HEK293 (cell line): ENCODE results near the gene PTPN3.

ENCODE experiments used
- CTCF ChIA-PET: fragments of 350-600 bp; formaldehyde crosslinking; extraction: SDS; loops from one replicate; lab custom pipeline; 2021; ENCODE audit warnings: antibody characterized with exemption; lab: Yijun Ruan, JAX
- POLR2A ChIA-PET: fragments of 300-600 bp; formaldehyde crosslinking; extraction: SDS; loops from one replicate; lab custom pipeline; 2020; ENCODE audit warnings: antibody characterized with exemption, inconsistent platforms; lab: Yijun Ruan, JAX
- H3K27ac ChIP-seq: fragments of 200-500 bp; sonication (Bioruptor generic); 2 replicates; pipeline ENCODE4 v1.5.1; 2014; ENCODE audit warnings: low read depth, low read length, control low read depth, inconsistent platforms; ENCODE audit errors: extremely low read depth
- H3K36me3 ChIP-seq, 2 experiments: fragments of 200-500 bp in 1 of 2; sonication (Bioruptor generic) in 1 of 2; 1 replicate in 1 of 2; 2 replicates in 1 of 2; pipeline ENCODE4 v1.5.1; 2014 to 2017; ENCODE audit warnings: inconsistent platforms in 2 of 2, low read length in 2 of 2; ENCODE audit not compliant: control insufficient read depth in 2 of 2, insufficient read depth in 1 of 2
- H3K4me1 ChIP-seq: fragments of 200-500 bp; sonication (Bioruptor generic); 2 replicates; pipeline ENCODE4 v1.5.1; 2014; ENCODE audit warnings: mild to moderate bottlenecking, low read length, inconsistent platforms; ENCODE audit not compliant: control insufficient read depth, insufficient read depth
- H3K4me3 ChIP-seq: 2 replicates; pipeline ENCODE4 v1.5.1; 2011; ENCODE audit warnings: low read depth, mild to moderate bottlenecking, control low read depth, low read length, moderate library complexity
- H3K9me3 ChIP-seq: fragments of 200-500 bp; sonication (Bioruptor generic); 2 replicates; pipeline ENCODE4 v1.5.1; 2014; ENCODE audit warnings: low read depth, low read length, inconsistent platforms; ENCODE audit not compliant: control insufficient read depth, insufficient read depth
- BCL11B ChIP-seq: fragments of 450-650 bp; formaldehyde crosslinking; IDR thresholded peaks from 2 replicates; pipeline ENCODE4 v1.5.1; 2016; ENCODE audit warnings: low read depth, missing biosample characterization, missing genetic modification characterization
- GFI1B ChIP-seq: fragments of 450-650 bp; formaldehyde crosslinking; IDR thresholded peaks from 2 replicates; pipeline ENCODE4 v1.5.1; 2016; ENCODE audit warnings: missing biosample characterization, missing genetic modification characterization
- GLIS2 ChIP-seq: fragments of 450-650 bp; formaldehyde crosslinking; IDR thresholded peaks from 2 replicates; pipeline ENCODE4 v1.5.1; 2016; ENCODE audit warnings: missing biosample characterization, missing genetic modification characterization
- KLF1 ChIP-seq: fragments of 450-650 bp; formaldehyde crosslinking; IDR thresholded peaks from 2 replicates; pipeline ENCODE4 v1.5.1; 2016; ENCODE audit warnings: missing biosample characterization, missing genetic modification characterization
- PRDM1 ChIP-seq: fragments of 450-650 bp; formaldehyde crosslinking; IDR thresholded peaks from 2 replicates; pipeline ENCODE4; 2016; ENCODE audit warnings: missing biosample characterization, missing genetic modification characterization
- TCF7L2 ChIP-seq: IDR thresholded peaks from 2 replicates; pipeline ENCODE4 v1.6.1; 2011; ENCODE audit warnings: low read depth, mild to moderate bottlenecking, inconsistent platforms, low read length, moderate library complexity, borderline replicate concordance
- TRIM28 ChIP-seq: IDR thresholded peaks from 2 replicates; pipeline ENCODE4 v1.6.1; 2011; ENCODE audit warnings: low read length, control low read depth, borderline replicate concordance
- ZBTB11 ChIP-seq: fragments of 450-650 bp; formaldehyde crosslinking; conservative IDR thresholded peaks from 2 replicates; pipeline ENCODE4 v1.5.1; 2016; ENCODE audit warnings: low read depth, missing biosample characterization, missing genetic modification characterization
- ZBTB17 ChIP-seq: fragments of 450-650 bp; formaldehyde crosslinking; IDR thresholded peaks from 2 replicates; pipeline ENCODE4 v1.5.1; 2016; ENCODE audit warnings: missing biosample characterization, missing genetic modification characterization
- ZFHX2 ChIP-seq: fragments of 450-650 bp; formaldehyde crosslinking; conservative IDR thresholded peaks from 2 replicates; pipeline ENCODE4 v1.5.1; 2016; ENCODE audit warnings: missing biosample characterization, missing genetic modification characterization
- ZFP37 ChIP-seq: fragments of 450-650 bp; formaldehyde crosslinking; IDR thresholded peaks from 2 replicates; pipeline ENCODE4 v1.5.1; 2016; ENCODE audit warnings: missing biosample characterization, missing genetic modification characterization
- ZNF133 ChIP-seq: fragments of 450-650 bp; formaldehyde crosslinking; IDR thresholded peaks from 2 replicates; pipeline ENCODE4 v1.5.1; 2016; ENCODE audit warnings: missing biosample characterization, missing genetic modification characterization
- ZNF146 ChIP-seq: fragments of 450-650 bp; formaldehyde crosslinking; IDR thresholded peaks from 2 replicates; pipeline ENCODE4 v1.5.1; 2016; ENCODE audit warnings: missing biosample characterization, missing genetic modification characterization
- ZNF18 ChIP-seq: fragments of 450-650 bp; formaldehyde crosslinking; IDR thresholded peaks from 2 replicates; pipeline ENCODE4 v1.5.1; 2016; ENCODE audit warnings: missing biosample characterization, missing genetic modification characterization
- ZNF202 ChIP-seq: fragments of 450-650 bp; formaldehyde crosslinking; IDR thresholded peaks from 2 replicates; pipeline ENCODE4 v1.5.1; 2016; ENCODE audit warnings: missing biosample characterization, missing genetic modification characterization, borderline replicate concordance
- ZNF335 ChIP-seq: fragments of 450-650 bp; formaldehyde crosslinking; conservative IDR thresholded peaks from 2 replicates; pipeline ENCODE4 v1.5.1; 2016; ENCODE audit warnings: missing biosample characterization, missing genetic modification characterization
- ZNF501 ChIP-seq: fragments of 450-650 bp; formaldehyde crosslinking; IDR thresholded peaks from 2 replicates; pipeline ENCODE4 v1.5.1; 2016; ENCODE audit warnings: missing biosample characterization, missing genetic modification characterization
- ZNF521 ChIP-seq: fragments of 450-650 bp; formaldehyde crosslinking; IDR thresholded peaks from 2 replicates; pipeline ENCODE4 v1.5.1; 2017; ENCODE audit warnings: missing biosample characterization, mild to moderate bottlenecking, missing genetic modification characterization
- ZNF544 ChIP-seq: fragments of 450-650 bp; formaldehyde crosslinking; IDR thresholded peaks from 2 replicates; pipeline ENCODE4 v1.5.0; 2017; ENCODE audit warnings: missing biosample characterization, missing genetic modification characterization
- ZNF548 ChIP-seq: fragments of 450-650 bp; formaldehyde crosslinking; IDR thresholded peaks from 2 replicates; pipeline ENCODE4 v1.5.1; 2016; ENCODE audit warnings: missing biosample characterization, missing genetic modification characterization
- ZNF585B ChIP-seq: fragments of 450-650 bp; formaldehyde crosslinking; IDR thresholded peaks from 2 replicates; pipeline ENCODE4 v1.5.1; 2016; ENCODE audit warnings: missing biosample characterization, missing genetic modification characterization
- ZNF600 ChIP-seq: fragments of 450-650 bp; formaldehyde crosslinking; IDR thresholded peaks from 2 replicates; pipeline ENCODE4 v1.5.1; 2016; ENCODE audit warnings: missing biosample characterization, missing genetic modification characterization
- ZNF621 ChIP-seq: fragments of 450-650 bp; formaldehyde crosslinking; IDR thresholded peaks from 2 replicates; pipeline ENCODE4 v1.5.1; 2017; ENCODE audit warnings: missing biosample characterization, missing genetic modification characterization
- ZNF747 ChIP-seq: fragments of 450-650 bp; formaldehyde crosslinking; IDR thresholded peaks from 2 replicates; pipeline ENCODE4 v1.5.1; 2016; ENCODE audit warnings: missing biosample characterization, missing genetic modification characterization
- ZNF776 ChIP-seq: fragments of 450-650 bp; formaldehyde crosslinking; IDR thresholded peaks from 2 replicates; pipeline ENCODE4 v1.5.0; 2017; ENCODE audit warnings: missing biosample characterization, missing genetic modification characterization, borderline replicate concordance
- ZNF791 ChIP-seq: fragments of 450-650 bp; formaldehyde crosslinking; IDR thresholded peaks from 2 replicates; pipeline ENCODE4 v1.5.1; 2016; ENCODE audit warnings: missing biosample characterization, missing genetic modification characterization

The PTPN3 gene

DNA sequence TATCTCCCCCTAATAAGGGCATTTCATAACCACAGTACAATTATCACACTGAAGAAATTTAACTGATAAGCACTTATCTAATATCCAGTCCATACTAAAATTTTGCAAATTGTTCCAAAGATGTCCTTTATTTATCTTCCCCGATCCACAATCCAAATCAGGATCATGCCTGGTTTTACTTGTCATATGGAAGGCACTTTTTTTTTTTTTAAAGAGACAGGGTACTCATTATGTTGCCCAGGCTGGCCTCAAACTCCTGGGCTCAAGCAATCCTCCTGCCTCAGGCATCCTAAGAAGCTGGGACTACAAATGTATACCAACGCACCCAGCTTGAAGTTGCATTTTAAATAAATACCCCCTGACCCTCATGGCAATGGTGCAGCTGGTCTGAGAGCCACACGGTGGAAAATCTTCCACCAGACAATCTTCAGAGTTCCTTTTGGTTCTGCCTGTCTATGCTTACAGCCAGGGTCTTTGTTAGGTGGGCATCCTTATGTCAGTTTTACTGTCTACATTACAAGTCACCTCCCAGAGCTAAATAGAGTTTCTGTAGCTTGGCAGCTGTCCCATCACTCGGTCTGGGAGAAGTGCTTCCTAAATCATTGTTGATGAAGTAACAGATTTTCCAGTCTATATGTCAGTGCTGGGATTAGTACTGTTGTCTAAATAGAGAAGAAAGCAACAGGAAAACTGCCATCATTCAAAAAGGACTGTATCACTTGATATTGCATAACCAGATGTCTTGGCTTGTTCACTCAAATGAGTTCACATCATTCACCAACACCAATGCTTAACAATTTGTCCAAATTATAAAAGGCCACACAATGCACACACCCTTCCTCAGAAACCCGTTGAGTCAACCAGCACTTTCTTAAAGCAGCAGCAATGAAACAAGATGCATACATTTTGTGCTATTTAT is 26.4 kb downstream of the PTPN3 start (continued):
- TF ChIP-seq ZNF776 (tag by site-specific recombination) (no peak), TRIM28 (no peak), ZNF585B (tag by site-specific recombination) (no peak), ZNF548 (tag by site-specific recombination) (no peak), GFI1B (tag by site-specific recombination) (no peak), ZNF335 (tag by site-specific recombination) (no peak), ZNF521 (tag by site-specific recombination) (no peak), ZBTB11 (tag by site-specific recombination) (no peak), ZNF600 (tag by site-specific recombination) (peak; percentile 21; the same call in 1 of the 2 replicates), BCL11B (tag by site-specific recombination) (no peak), ZNF747 (no peak), ZNF18 (tag by site-specific recombination) (no peak), KLF1 (no peak), ZNF621 (tag by site-specific recombination) (no peak)

- Histone ChIP-seq H3K4me1 (peaks cover 20% of the 10 kb centered on the region), H3K36me3 (no peaks in the 10 kb centered on the region), H3K4me3 (no peak overlapping the region), H3K27ac (no peak overlapping the region), H3K9me3 (no peaks in the 10 kb centered on the region)
- ChIA-PET CTCF (interaction anchor here (0.6 to 8.6 kb wide), 52 partner anchors 8 to 1957 kb away, joined by 3 to 140 read pairs (median 4); no protein-coding TSS in a partner anchor), POLR2A (interaction anchor here (0.6 kb wide), 2 partner anchors 31 to 254 kb away, joined by 3 to 4 read pairs; no protein-coding TSS in a partner anchor)
- TF ChIP-seq ZNF544 (tag by site-specific recombination) (no peak), ZNF202 (no peak), ZNF501 (tag by site-specific recombination) (no peak), ZBTB17 (tag by site-specific recombination) (0 out of 2 replicates have a peak, but pooled peaks have one; percentile 22), PRDM1 (tag by site-specific recombination) (peak; percentile 15; the same call in 1 of the 2 replicates), TCF7L2 (no peak), GLIS2 (tag by site-specific recombination) (no peak), ZNF621 (tag by site-specific recombination) (no peak), ZNF146 (tag by site-specific recombination) (no peak), ZBTB11 (tag by site-specific recombination) (no peak), ZNF133 (tag by site-specific recombination) (no peak), ZFHX2 (tag by site-specific recombination) (peak; percentile 67), ZFP37 (tag by site-specific recombination) (peak; percentile 84), ZNF791 (tag by site-specific recombination) (no peak)
Measured at GRCh38 chr9:109469646-109470358, 28.3 kb downstream of the PTPN3 start.
